AG09309 (cell line): ENCODE results near the gene PHLPP1.

Experiments
- DNase-seq: peaks from one replicate; pipeline ENCODE4 v3.0.0-alpha.2; 2010; ENCODE audit warnings: low read depth
- H3K4me3 ChIP-seq: 2 replicates; pipeline ENCODE4 v1.5.1; 2011; ENCODE audit warnings: mild to moderate bottlenecking, low read depth, low read length, moderate library complexity; ENCODE audit not compliant: control insufficient read depth
- CTCF ChIP-seq: IDR thresholded peaks from 2 replicates; pipeline ENCODE4 v1.5.1; 2011; ENCODE audit warnings: mild to moderate bottlenecking, low read depth, low read length, inconsistent platforms; ENCODE audit not compliant: insufficient read depth, control insufficient read depth; ENCODE audit errors: missing control alignments

Gene PHLPP1

GRCh38 chr18:62837011-62837410, 121.7 kb downstream of the PHLPP1 start:
- DNase-seq = no peak
- TF ChIP-seq CTCF = no peak
- H3K4me3 ChIP-seq = no peak overlapping the region

- H3K4me3 ChIP-seq = no peak overlapping the region
- no peak for TF ChIP-seq CTCF
- no peak for DNase-seq
These were observed 123.2 kb downstream of the PHLPP1 start for GRCh38 chr18:62838475-62839098.

- no peak for DNase-seq
- no peak for TF ChIP-seq CTCF
- no peak overlapping the region for H3K4me3 ChIP-seq
These were observed 124.8 kb downstream of the PHLPP1 start for GRCh38 chr18:62839874-62840713.

GRCh38 chr18:62841405-62841804, 126.1 kb downstream of the PHLPP1 start:
- no peak for TF ChIP-seq CTCF
- DNase-seq = no peak
- H3K4me3 ChIP-seq = no peak overlapping the region

GRCh38 chr18:62842898-62843297, 127.6 kb downstream of the PHLPP1 start:
- DNase-seq = no peak
- no peak overlapping the region for H3K4me3 ChIP-seq
- TF ChIP-seq CTCF = no peak

- no peak for TF ChIP-seq CTCF
- DNase-seq = no peak
- no peak overlapping the region for H3K4me3 ChIP-seq
These were observed 129.7 kb downstream of the PHLPP1 start for GRCh38 chr18:62844850-62845643.
